GM18873 (cell line): Measurements from ENCODE around the gene SAMD4A.

Experiments used
- ATAC-seq: cut with Tn5 transposase; IDR thresholded peaks from one replicate; pipeline ENCODE4 v1.9.1; 2021; ENCODE audit warnings: mild to moderate bottlenecking, moderate library complexity, moderate number of reproducible peaks; ENCODE audit not compliant: unreplicated experiment, low FRiP score

SAMD4A gene

GRCh38 chr14:54773171-54774006 lies 206.5 kb downstream of the SAMD4A start:
- ATAC-seq, result peak; percentile 59

GRCh38 chr14:54774824-54775223 lies 207.9 kb downstream of the SAMD4A start:
- no peak for ATAC-seq

GRCh38 chr14:54775486-54776140 lies 208.7 kb downstream of the SAMD4A start:
- no peak for ATAC-seq

- ATAC-seq, result no peak
Observed at GRCh38 chr14:54776361-54777001, 209.6 kb downstream of the SAMD4A start.

GRCh38 chr14:54777395-54777794 lies 210.5 kb downstream of the SAMD4A start:
- no peak for ATAC-seq

GRCh38 chr14:54778618-54779345 lies 211.9 kb downstream of the SAMD4A start:
- no peak for ATAC-seq

- ATAC-seq, result no peak
Observed at GRCh38 chr14:54781080-54781479, 214.2 kb downstream of the SAMD4A start.

- ATAC-seq, result no peak
Observed at GRCh38 chr14:54781961-54782750, 215.2 kb downstream of the SAMD4A start.

- ATAC-seq, result peak; percentile 63
Observed at GRCh38 chr14:54782751-54783659, 216.1 kb downstream of the SAMD4A start.

GRCh38 chr14:54783660-54784015 lies 216.7 kb downstream of the SAMD4A start:
- no peak for ATAC-seq

- ATAC-seq, result no peak
Observed at GRCh38 chr14:54784060-54784459, 217.1 kb downstream of the SAMD4A start.

GRCh38 chr14:54784657-54785056 lies 217.7 kb downstream of the SAMD4A start:
- ATAC-seq, result no peak

- ATAC-seq, result no peak
Observed at GRCh38 chr14:54785136-54785777, 218.3 kb downstream of the SAMD4A start.

- ATAC-seq, result no peak
Observed at GRCh38 chr14:54785778-54786770, 219.1 kb downstream of the SAMD4A start.

- no peak for ATAC-seq
Observed at GRCh38 chr14:54786838-54787237, 219.9 kb downstream of the SAMD4A start.

GRCh38 chr14:54787261-54787660 lies 220.3 kb downstream of the SAMD4A start:
- ATAC-seq, result no peak

GRCh38 chr14:54788701-54789100 lies 221.8 kb downstream of the SAMD4A start:
- ATAC-seq, result no peak
